ENCODE measurements around the gene LCN15.

Gene LCN15

GRCh38 chr9:136719195-136719880 is 45.0 kb downstream of the LCN15 start:
- no peak for DNase-seq

GRCh38 chr9:136718345-136719194 is 45.7 kb downstream of the LCN15 start:
- no peak for DNase-seq

GRCh38 chr9:136717399-136717798 is 46.9 kb downstream of the LCN15 start:
- no peak for DNase-seq

GRCh38 chr9:136714893-136715274 is 49.4 kb downstream of the LCN15 start:
- DNase-seq: no peak

- no peak for DNase-seq
Observed at GRCh38 chr9:136714096-136714892, 50.0 kb downstream of the LCN15 start.

- no peak for DNase-seq
Observed at GRCh38 chr9:136713550-136713949, 50.8 kb downstream of the LCN15 start.

GRCh38 chr9:136712690-136713544 is 51.4 kb downstream of the LCN15 start:
- no peak for DNase-seq

GRCh38 chr9:136711751-136712689 is 52.3 kb downstream of the LCN15 start, which contains the start of gene DIPK1B:
DIPK1B (plus strand) TSS chr9:136712572; CDS start chr9:136712666, 94 bp downstream.
- peak; percentile 9 for DNase-seq

GRCh38 chr9:136711219-136711648 is 53.1 kb downstream of the LCN15 start:
- DNase-seq: peak; percentile 20

- no peak for DNase-seq
Observed at GRCh38 chr9:136710543-136710942, 53.8 kb downstream of the LCN15 start.

All from OCI-M1 (cell line).